HG03025 (cell line): Measurements from ENCODE around the gene FOXL2.
"Not testable (repeated sequence)": the region's sequence is repeated elsewhere in the genome, so short reads cannot be mapped to it uniquely, and the experiment has no call there.

Experiments used
- ATAC-seq: cut with Tn5 transposase; IDR thresholded peaks from one replicate; pipeline ENCODE4 v1.9.1; 2021; ENCODE audit warnings: mild to moderate bottlenecking, moderate library complexity; ENCODE audit not compliant: unreplicated experiment, low FRiP score

Gene FOXL2

GRCh38 chr3:138933981-138934691, 12.8 kb downstream of the FOXL2 start:
- ATAC-seq, result no peak

DNA sequence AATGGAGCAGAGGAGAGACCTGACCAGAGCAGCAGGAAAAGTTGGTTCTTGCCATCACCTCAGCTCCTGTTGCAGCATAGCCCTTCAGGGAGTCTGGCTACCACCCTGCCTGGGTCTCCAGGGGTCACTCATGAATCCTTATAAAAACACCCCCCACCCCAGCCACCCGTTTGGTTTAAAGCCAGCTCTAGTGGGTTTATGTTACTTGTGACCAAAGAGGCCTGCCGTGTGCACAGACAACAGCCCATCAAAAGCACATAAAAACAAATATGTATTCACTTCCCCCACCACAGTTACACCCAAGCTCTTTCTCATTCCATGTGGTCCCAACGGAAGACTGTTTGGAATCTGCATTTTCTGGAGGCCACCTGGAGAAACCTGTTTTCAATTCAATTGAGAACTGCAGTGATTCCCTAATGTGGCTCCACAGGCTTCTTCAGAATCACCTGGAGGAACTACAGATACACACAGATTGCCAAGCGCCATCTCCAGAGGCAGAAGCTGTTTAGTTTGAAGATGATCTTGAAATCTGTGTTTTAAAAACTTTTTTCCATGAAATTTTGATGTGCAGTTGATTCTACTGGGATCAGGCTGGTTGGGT, 13.8 kb downstream of the FOXL2 start:
- ATAC-seq, result no peak

GRCh38 chr3:138928727-138929372, 18.1 kb downstream of the FOXL2 start:
- no peak for ATAC-seq

- ATAC-seq, result peak; percentile 74
These were observed 23.4 kb downstream of the FOXL2 start for GRCh38 chr3:138923531-138923994.

DNA sequence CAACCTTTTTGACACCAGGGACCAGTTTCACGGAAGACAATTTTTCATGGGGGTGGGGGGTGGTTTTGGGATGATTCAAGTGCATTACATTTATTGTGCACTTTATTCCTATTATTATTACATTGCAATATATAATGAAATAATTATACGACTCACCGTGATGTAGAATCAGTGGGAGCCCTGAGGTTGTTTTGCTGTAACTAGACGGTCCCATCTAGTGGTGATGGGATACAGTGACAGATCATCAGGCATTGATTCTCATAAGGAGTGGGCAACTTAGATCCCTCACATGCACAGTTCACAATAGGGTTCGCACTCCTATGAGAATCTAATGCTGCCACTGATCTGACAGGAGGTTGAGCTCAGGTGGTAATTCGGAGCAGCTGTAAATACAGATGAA, 24.5 kb downstream of the FOXL2 start:
- ATAC-seq, result not testable (repeated sequence)

GRCh38 chr3:138921316-138922292, 25.3 kb downstream of the FOXL2 start:
- ATAC-seq, result no peak

DNA sequence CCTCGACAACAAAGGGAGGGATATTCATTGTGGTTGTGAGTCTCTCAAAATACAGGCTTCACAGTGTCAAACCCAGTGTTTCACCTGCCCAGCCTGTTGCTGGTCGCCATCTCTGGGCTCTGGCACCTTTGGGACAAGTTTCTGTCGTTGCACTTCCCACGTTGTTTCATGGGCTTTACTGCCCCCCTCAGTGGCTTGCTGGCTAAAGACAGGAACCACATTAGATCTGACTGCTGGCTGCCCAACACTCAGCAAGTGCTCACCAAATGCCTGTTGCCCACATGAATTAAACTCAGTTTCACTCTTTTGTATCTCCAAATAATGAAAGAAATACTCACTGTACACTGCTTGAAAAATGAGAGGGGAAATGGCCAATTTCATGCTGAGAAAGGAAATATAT, 27.6 kb downstream of the FOXL2 start:
- ATAC-seq, result no peak

- no peak for ATAC-seq
These were observed 30.1 kb downstream of the FOXL2 start for GRCh38 chr3:138916824-138917223.

GRCh38 chr3:138915503-138916498, 31.1 kb downstream of the FOXL2 start:
- peak; percentile 88 for ATAC-seq

DNA sequence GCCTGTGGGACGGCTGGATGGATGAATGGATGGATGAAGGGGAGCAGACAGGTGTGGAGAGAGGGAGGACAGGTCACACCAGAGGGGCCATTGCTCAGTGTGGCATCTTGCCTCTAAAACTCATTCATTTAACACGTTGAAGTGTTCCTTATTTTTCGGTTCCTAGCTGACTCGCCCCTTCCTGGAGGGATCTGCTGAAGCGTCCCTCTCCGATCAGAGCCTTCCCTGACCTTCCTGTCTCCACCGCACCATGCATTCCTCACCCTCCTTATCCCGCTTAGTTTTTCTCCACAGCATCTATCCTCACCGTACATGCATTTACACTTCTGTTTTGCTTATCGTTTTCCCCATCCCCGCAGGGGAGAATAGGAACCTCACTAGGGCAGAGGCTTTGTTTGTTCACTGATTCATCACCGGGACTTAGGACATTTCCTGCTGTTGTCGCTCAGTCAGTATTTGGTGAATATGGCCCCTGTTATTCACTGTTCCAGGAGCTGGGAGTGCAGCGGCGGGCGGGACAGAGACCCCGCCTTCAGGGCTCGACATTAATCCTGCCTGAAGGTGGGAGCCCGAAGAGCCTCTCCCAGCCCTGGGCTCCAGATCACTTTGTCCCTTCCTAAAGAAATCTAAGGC, 32.0 kb downstream of the FOXL2 start:
- no peak for ATAC-seq

GRCh38 chr3:138913766-138914165, 33.2 kb downstream of the FOXL2 start:
- ATAC-seq, result no peak

- no peak for ATAC-seq
These were observed 34.7 kb downstream of the FOXL2 start for GRCh38 chr3:138912237-138912636.

GRCh38 chr3:138911621-138912020, 35.3 kb downstream of the FOXL2 start:
- no peak for ATAC-seq

GRCh38 chr3:138909904-138910303, 37.0 kb downstream of the FOXL2 start:
- ATAC-seq, result no peak

DNA sequence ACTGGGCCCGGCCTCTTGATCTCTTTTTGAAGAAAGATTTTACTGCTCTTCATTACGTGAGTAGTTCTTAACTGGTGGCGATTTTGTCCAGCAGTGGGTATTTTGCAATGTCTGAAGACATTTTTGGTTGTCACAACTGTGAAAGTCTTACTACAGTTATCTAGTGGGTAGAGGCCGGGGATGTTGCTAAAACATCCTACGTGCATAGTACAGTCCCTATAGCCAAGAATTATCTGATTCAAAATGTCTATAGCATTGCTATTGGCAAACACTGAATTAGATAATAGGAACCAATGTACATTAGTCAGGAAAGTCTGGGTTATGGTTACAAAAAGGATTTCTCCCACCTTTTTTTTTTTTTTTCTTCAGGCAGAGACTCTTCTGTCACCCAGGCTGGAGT, 38.1 kb downstream of the FOXL2 start:
- no peak for ATAC-seq

DNA sequence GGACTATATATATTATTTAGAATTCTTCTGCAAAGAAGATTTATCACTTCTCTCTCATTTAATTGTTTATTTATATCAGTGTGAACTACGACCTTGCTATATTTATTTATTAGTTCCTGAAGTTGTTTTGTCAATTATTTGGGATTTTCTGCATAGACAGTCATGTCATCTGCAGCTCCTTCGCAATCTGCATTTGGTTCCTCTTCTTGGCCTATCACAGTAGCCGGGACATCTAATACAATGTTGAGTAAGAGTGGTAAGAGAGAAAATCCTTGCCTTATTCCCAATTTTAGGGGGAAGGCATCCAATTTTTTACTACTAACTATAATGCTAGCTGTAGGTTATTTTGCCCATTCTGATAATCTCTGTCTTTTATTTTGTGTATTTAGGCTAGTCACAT, 39.4 kb downstream of the FOXL2 start:
- ATAC-seq, result no peak

GRCh38 chr3:138902171-138902570, 44.8 kb downstream of the FOXL2 start:
- no peak for ATAC-seq

- ATAC-seq, result no peak
These were observed 45.4 kb downstream of the FOXL2 start for GRCh38 chr3:138901567-138901966.
